ENCODE data around the gene PROSER2.
"Not testable (repeated sequence)": the region's sequence is repeated elsewhere in the genome, so short reads cannot be mapped to it uniquely, and the experiment has no call there.

PROSER2 gene

DNA sequence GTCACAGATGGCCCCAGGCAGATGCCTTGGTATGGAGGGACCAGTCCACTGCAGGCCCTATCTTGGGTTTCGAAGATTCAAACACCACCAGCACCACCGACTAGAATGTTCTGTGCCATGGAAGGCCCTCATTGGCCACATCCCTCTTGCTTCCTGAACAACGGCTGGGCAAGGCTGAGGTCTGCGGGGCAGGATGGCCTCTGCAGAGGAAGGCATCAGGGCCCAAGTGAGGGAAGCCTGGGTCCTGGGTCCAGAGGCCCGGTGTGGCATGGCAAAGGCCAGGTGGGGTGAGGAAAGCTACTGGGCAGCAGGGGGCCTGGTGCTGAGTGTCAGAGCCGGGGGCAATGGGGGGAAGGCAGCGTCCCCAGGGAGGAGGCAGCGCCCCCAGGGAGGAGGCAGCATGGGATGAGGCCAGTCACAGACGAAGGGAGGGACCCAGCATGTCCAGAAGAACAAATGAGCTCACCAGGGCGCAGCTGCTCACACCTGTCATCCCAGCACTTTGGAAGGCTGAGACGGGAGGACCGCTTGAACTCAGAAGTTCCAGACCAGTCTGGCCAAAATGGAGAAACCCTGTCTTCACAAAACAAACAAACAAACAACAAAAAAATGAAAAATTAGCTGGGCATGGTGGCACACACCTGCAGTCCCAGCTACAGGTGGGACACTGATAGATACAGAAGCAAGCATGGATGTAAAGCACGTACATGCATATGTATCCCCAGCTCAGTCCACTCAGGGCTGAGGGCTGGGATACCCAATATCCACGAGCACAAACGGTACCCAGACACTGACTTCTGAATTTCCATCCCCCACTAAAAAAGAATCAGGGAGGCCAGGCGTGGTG, 64.4 kb downstream of the PROSER2 start:
- H3K4me3 ChIP-seq (ENCODE audit: low read depth, low read length), result no peak overlapping the region
- DNase-seq (ENCODE audit: low read depth), result no peak
- TF ChIP-seq, protein P1, sequence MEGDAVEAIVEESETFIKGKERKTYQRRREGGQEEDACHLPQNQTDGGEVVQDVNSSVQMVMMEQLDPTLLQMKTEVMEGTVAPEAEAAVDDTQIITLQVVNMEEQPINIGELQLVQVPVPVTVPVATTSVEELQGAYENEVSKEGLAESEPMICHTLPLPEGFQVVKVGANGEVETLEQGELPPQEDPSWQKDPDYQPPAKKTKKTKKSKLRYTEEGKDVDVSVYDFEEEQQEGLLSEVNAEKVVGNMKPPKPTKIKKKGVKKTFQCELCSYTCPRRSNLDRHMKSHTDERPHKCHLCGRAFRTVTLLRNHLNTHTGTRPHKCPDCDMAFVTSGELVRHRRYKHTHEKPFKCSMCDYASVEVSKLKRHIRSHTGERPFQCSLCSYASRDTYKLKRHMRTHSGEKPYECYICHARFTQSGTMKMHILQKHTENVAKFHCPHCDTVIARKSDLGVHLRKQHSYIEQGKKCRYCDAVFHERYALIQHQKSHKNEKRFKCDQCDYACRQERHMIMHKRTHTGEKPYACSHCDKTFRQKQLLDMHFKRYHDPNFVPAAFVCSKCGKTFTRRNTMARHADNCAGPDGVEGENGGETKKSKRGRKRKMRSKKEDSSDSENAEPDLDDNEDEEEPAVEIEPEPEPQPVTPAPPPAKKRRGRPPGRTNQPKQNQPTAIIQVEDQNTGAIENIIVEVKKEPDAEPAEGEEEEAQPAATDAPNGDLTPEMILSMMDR (IDR thresholded peaks at IDR 0.05; ENCODE audit: control insufficient read depth, extremely low read depth, insufficient read depth), result no peak

DNA sequence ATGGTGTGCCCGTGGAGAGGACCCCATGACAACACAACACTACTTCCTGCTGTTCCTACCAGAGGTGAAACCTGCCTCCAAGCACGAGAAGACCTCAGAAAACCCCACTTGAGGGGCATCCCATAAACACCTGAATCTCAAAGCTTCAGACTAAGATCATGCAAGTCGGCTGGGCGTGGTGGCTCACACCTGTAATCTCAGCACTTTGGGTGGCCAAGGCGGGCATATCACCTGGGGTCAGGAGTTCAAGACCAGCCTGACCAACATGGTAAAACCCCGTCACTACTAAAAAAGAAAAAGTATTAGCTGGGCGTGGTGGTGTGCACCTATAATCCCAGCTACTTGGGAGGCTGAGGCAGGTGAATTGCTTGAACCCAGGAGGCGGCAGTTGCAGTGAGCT, 66.1 kb downstream of the PROSER2 start:
- not testable (repeated sequence) for H3K4me3 ChIP-seq (ENCODE audit: low read depth, low read length); DNase-seq (ENCODE audit: low read depth)

DNA sequence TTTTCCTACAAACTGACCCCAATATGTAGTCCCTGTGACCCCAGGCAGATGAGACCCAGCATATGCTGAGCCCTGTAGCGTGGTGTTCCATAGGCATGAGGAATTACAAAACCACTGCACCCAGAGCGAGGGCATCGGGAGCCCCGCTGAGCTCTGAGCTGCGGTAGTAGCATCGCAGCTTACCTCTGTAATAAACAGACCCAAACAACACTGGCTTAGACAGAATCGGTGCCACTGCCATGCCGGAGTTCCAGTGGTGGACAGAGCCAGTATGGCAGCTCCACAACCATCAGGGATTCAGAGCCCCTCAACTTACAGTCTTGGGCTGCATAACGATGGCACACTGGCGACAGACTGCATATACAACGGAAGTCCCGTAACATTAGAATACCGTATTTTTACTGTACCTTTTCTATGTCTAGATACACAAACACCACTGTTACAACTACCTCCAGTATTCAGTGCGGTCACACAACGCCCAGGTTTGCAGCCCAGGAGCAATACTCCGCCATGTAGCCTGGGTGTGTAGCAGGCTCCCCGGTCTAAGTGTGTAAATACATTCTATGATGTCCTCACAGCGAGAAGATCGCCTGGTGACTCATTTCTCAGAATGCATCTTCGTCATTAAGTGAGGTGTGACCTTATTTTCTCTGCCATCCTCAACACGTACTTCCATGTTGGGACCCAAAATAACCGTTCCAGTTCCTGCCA, 68.8 kb downstream of the PROSER2 start:
- TF ChIP-seq, protein P1 (IDR thresholded peaks at IDR 0.05; ENCODE audit: control insufficient read depth, extremely low read depth, insufficient read depth), result no peak
- DNase-seq (ENCODE audit: low read depth), result no peak
- no peak overlapping the region for H3K4me3 ChIP-seq (ENCODE audit: low read depth, low read length)

DNA sequence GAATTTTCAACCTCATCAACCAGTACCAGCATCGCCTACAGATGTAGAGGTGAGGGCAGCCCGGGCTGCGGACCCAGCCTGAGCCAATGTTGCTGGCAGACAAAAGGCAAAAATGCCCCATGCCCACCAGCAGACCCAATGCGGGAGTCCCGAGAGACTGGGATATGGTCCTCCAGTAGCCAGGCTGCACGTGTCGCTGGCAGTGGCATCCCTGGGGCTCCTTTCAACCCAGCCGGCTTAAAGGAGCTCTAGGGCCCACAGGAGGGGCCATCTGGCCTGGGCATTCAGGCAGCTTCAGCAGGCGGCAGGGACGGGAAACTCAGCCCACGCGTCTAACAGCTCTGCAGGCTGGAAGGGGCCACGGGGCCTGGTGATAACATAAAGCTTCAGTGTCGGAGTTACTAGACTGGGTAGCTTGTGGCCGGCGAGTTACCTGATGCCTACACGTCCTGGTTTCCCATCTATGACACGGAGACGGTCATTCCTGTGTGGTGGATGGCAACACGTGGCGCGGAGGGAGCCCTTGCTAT, 70.7 kb downstream of the PROSER2 start:
- H3K4me3 ChIP-seq (ENCODE audit: low read depth, low read length), result no peak overlapping the region
- no peak for DNase-seq (ENCODE audit: low read depth)
- TF ChIP-seq, protein P1 (IDR thresholded peaks at IDR 0.05; ENCODE audit: control insufficient read depth, extremely low read depth, insufficient read depth), result no peak

DNA sequence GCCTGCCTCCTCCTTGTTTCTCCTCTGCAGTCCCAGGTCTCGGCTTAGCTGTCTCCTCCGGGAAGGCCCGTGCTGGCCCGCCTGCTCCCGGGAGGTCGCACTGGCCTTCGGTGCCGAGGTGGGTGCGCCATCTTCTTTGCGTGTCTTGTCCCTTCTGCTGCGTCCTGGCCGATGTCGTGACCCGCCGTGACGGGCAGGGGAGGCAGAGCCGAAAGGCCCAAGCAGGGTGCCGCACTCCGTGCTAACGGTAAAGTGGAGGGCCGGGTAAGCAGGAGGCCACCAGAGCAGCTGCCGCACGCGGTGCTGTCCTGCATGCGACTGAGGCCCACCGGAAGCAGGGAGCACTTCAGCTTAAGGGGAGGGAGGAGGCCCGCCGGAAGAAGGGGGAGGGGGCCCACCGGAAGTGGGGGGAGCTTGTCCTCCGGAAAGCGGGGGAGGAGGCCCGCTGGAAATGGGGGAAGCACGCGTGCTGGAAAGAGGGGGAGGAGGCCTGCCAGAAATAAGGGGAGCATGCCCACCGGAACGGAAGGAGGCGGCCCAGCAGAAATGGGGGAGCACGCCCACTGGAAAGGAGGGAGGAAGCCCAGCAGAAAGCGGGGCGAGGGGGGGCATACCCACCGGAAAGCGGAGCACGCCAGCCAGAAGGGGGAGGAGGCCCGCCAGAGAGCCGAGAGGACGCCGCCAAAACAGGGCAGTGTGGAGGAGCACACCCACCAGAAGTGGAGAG, 71.4 kb downstream of the PROSER2 start:
- DNase-seq (ENCODE audit: low read depth), result no peak
- TF ChIP-seq, protein P1 (IDR thresholded peaks at IDR 0.05; ENCODE audit: control insufficient read depth, extremely low read depth, insufficient read depth), result no peak
- no peak overlapping the region for H3K4me3 ChIP-seq (ENCODE audit: low read depth, low read length)

DNA sequence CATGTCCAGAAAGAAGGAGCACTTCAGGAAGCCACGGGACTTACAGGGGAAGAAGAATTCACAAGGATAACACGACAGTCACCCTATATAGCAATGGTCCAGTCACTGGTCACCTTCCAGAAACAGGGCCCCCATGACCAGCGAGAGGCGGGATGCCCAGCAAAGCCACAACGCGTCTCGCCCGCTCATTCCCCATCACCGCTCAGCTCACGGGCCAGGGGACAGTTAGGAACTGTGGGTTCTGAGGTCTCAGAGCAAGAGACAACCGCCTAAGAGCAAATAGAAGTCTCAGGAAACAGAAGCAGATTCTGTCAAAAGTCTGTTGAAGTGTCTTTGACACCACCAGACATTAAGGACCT, 71.9 kb downstream of the PROSER2 start:
- no peak overlapping the region for H3K4me3 ChIP-seq (ENCODE audit: low read depth, low read length)
- TF ChIP-seq, protein P1 (IDR thresholded peaks at IDR 0.05; ENCODE audit: control insufficient read depth, extremely low read depth, insufficient read depth), result no peak
- DNase-seq (ENCODE audit: low read depth), result no peak

DNA sequence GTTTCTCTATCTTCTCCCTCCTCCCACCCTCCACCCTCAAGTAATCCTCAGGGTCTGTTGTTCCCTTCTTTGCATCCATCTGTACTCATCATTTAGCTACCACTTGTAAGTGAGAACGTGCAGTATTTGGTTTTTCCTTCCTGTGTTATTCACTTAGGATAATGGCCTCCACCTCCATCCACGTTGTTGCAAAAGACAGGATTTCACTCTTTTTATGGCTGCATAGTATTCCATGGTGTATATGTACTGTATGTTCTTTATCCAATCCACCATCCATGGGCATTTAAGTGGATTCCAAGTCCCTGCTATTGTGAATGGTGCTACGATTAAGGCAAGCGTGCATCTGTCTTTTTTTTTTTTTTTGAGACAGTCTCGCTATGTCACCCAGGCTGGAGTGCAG, 72.4 kb downstream of the PROSER2 start:
- H3K4me3 ChIP-seq (ENCODE audit: low read depth, low read length), result no peak overlapping the region
- TF ChIP-seq, protein P1 (IDR thresholded peaks at IDR 0.05; ENCODE audit: control insufficient read depth, extremely low read depth, insufficient read depth), result no peak
- no peak for DNase-seq (ENCODE audit: low read depth)

All from LNCaP clone FGC (cell line).